Spleen (tissue), 11 donors: ENCODE measurements around the gene COL16A1. TPM values are rescaled to one million over a fixed set of nuclear protein-coding genes. Genes with fewer than 3 reads are reported as not detected.

Experiments
- DNase-seq: peaks from one replicate; pipeline ENCODE4 v3.0.0-alpha.2; 2020
- H3K27ac ChIP-seq, 8 donors: fragments of 200-600 bp; sonication (generic) in 7 of 8; 1 replicate in 4 of 8; 2 replicates in 4 of 8; pipeline versions ENCODE4 v1.5.0 to v1.8.0; 2016 to 2021; ENCODE audit warnings: inconsistent platforms in 4 of 8, mild to moderate bottlenecking in 4 of 8, moderate library complexity in 1 of 8
- H3K27me3 ChIP-seq, 7 donors: fragments of 200-600 bp; sonication (generic) in 6 of 7; replicated peaks in 1 of 7; 1 replicate in 4 of 7; 2 replicates in 3 of 7; pipeline versions ENCODE4 v1.5.0 to v1.8.0; 2016 to 2021; ENCODE audit warnings: inconsistent platforms in 3 of 7, mild to moderate bottlenecking in 1 of 7
- H3K36me3 ChIP-seq, 6 donors: fragments of 200-600 bp; sonication (generic) in 5 of 6; 1 replicate in 4 of 6; 2 replicates in 2 of 6; pipeline versions ENCODE4 v1.5.0 to v1.8.0; 2016 to 2021; ENCODE audit warnings: inconsistent platforms in 2 of 6
- H3K4me1 ChIP-seq, 6 donors: fragments of 200-600 bp; sonication (generic) in 5 of 6; 1 replicate in 3 of 6; 2 replicates in 3 of 6; pipeline versions ENCODE4 v1.5.0 to v1.8.0; 2016 to 2021; ENCODE audit warnings: inconsistent platforms in 3 of 6
- H3K4me3 ChIP-seq, 8 donors: fragments of 200-600 bp; sonication (generic) in 7 of 8; 1 replicate in 4 of 8; 2 replicates in 4 of 8; pipeline versions ENCODE4 v1.5.0 to v1.8.0; 2016 to 2021; ENCODE audit warnings: inconsistent platforms in 4 of 8, mild to moderate bottlenecking in 4 of 8, moderate library complexity in 2 of 8
- H3K9me3 ChIP-seq, 8 donors: fragments of 200-600 bp; sonication (generic) in 7 of 8; 1 replicate in 4 of 8; 2 replicates in 4 of 8; pipeline versions ENCODE4 v1.5.0 to v1.8.0; 2016 to 2021; ENCODE audit warnings: inconsistent platforms in 4 of 8
- POLR2A ChIP-seq, 3 donors: fragments of 450-650 bp; IDR thresholded peaks; one replicate each; pipeline ENCODE4 v1.5.1; 2017; ENCODE audit warnings: antibody characterized with exemption in 3 of 3, mild to moderate bottlenecking in 1 of 3
- POLR2AphosphoS5 ChIP-seq, 3 donors: sonication (generic); formaldehyde crosslinking; IDR thresholded peaks; one replicate each; pipeline ENCODE4 v1.5.1; 2017; ENCODE audit warnings: antibody characterized with exemption in 3 of 3
- WGBS, 5 donors: extraction: QIAGEN DNeasy Blood & Tissue Kit in 3 of 5; methylation state at CpG; one replicate each; pipeline versions ENCODE4 v1.1.5 to v1.1.7; 2013 to 2018; 5-methylcytosine and 5-hydroxymethylcytosine counted together
- intact Hi-C: fragments of 100-400 bp; cut with DNase I; formaldehyde crosslinking; loops from one replicate; pipeline ENCODE4 v1.15.0; 2023; ENCODE audit warnings: low total_unique reads
- polyA plus RNA-seq, 3 donors: library from polyadenylated mRNA; stranded (reverse); fragments of 200-250 nt; gene quantifications; one replicate each; pipeline ENCODE4 v1.2.1, GENCODE V29; 2013
- total RNA-seq, 7 donors: library from RNA; depleted of rRNA in 3 of 7; stranded (reverse); fragments of >200 nt in 3 of 7; fragmentation: NEBNext Ultra II Directional in 4 of 7; extraction: Animal tissue kit (Norgen Biotek cat#: 25700) in 4 of 7; gene quantifications; one replicate each; pipeline versions ENCODE4 v1.1.0 to v1.2.1, GENCODE V29; 2016 to 2021
- TF ChIP-seq, protein P1 (sequence below), 11 experiments: fragments of 200-600 bp in 7 of 11; fragments of 450-650 bp in 4 of 11; sonication (generic) in 4 of 11; IDR thresholded peaks in 8 of 11; conservative IDR thresholded peaks in 3 of 11; 1 replicate in 7 of 11; 2 replicates in 4 of 11; pipeline versions ENCODE4 v1.4.0 to v1.8.0; 2016 to 2021; ENCODE audit warnings: antibody characterized with exemption in 11 of 11, inconsistent platforms in 4 of 11, mild to moderate bottlenecking in 1 of 11
- donor health status: healthy with polysubstance abuse.
- donor health status: DM: no; HTN: no; CAD: no; lungs with moderate emphysema.
- donor health status: DM: no; HTN: no; CAD: no.
- donor health status: Bipolar disorder and iron deficiency.
- donor health status: healthy.
- donor health status: DM: no; HTN: no; CAD: no.
- donor health status: DM: yes; HTN: yes; CAD: no.

COL16A1 gene
- total and polyA plus RNA-seq, 10 donors: 4.7 to 25.6 (median 12.5) TPM

DNA sequence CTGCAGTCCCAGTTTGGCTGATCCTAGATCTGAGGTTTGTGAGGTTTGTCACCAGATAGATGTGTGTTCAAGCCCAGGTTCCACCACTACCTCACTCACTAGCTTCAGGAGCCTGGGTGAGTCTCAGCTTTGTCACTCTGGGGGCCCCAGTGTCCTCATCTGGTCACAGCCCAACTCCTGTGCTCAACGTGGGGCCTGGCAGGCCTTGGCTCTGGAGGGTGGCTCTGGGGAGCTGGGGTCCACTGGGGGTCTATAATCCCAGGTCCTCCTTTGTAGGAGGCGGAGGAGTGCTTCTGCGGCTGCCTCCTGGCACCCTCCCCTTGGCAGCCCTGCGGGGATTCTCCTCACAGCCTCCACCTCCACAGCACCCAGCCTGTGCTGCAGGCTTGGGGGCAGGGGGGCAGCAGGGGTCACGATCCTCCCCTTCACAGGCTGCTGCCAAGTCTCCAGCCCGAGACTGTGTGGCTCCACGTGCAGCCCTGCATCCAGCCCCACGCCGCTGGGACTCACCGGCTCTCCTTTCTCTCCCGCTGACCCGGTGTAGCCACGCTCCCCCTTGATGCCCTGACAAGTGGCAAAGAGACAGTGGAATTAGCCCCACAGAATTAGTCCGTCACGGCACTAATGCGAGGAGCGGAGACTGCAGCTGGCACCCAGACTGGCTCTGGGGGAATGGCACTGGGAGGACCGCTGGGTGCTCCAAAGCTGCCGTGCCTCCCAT is 36.6 kb downstream of the COL16A1 start:
- H3K4me3 ChIP-seq: no peak overlapping the region
- H3K36me3 ChIP-seq: no peaks in the 10 kb centered on the region
- no peak for DNase-seq
- no peak for TF ChIP-seq POLR2AphosphoS5 (IDR thresholded peaks at IDR 0.05)
- TF ChIP-seq POLR2A (IDR thresholded peaks at IDR 0.05): no peak
- TF ChIP-seq, protein P1, sequence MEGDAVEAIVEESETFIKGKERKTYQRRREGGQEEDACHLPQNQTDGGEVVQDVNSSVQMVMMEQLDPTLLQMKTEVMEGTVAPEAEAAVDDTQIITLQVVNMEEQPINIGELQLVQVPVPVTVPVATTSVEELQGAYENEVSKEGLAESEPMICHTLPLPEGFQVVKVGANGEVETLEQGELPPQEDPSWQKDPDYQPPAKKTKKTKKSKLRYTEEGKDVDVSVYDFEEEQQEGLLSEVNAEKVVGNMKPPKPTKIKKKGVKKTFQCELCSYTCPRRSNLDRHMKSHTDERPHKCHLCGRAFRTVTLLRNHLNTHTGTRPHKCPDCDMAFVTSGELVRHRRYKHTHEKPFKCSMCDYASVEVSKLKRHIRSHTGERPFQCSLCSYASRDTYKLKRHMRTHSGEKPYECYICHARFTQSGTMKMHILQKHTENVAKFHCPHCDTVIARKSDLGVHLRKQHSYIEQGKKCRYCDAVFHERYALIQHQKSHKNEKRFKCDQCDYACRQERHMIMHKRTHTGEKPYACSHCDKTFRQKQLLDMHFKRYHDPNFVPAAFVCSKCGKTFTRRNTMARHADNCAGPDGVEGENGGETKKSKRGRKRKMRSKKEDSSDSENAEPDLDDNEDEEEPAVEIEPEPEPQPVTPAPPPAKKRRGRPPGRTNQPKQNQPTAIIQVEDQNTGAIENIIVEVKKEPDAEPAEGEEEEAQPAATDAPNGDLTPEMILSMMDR (IDR thresholded peaks at IDR 0.05 in 8 of 11, conservative IDR thresholded peaks at IDR 0.05 in 3 of 11): no peak
- H3K27me3 ChIP-seq: peaks cover 0 to 42% (median 5%) of the 10 kb centered on the region in 7 donors
- H3K27ac ChIP-seq: no peak overlapping the region
- H3K9me3 ChIP-seq: no peaks in the 10 kb centered on the region
- H3K4me1 ChIP-seq: peaks cover 10 to 46% (median 24%) of the 10 kb centered on the region in 6 donors
- 76 to 93% (median 85%) methylated on average over 8 to 19 of the region's 19 CpGs for WGBS, 5 donors
- intact Hi-C loops: loop anchor here (10.0 kb wide), 1 partner anchor 48 kb away; no protein-coding TSS in a partner anchor

DNA sequence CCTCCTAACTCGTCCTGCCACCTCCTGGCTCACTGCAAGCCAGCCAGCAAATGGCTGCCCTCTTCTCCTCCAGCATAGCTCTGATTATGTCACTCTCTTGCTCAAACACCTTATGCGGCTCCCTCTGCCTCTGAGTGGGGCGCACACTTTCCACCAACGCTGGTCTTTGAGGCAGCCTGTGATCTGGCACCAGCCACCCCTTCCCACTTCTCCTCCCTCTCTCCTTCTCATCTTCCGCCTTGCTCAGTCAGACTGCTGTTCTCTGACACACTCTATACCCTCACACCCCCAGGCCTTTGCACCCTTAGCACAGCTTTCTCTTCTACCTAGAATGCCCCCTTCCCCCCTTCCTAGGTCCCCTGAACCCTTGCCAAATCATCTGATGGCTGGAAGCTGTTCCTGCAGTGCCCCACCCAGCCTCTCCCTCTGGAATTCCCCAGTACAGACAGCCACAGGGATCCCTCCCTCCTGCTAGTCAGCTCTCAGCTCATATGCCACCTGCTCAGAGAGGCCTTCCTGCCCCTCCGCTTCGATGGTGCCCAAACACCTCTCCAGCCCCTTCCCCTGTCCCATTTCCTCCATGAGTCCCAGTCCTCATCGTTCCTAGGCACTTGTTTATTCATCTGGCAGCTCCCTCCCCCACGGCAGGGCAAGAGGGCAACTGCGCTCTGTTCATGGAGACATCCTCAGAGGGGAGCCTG is 37.4 kb downstream of the COL16A1 start:
- Histone ChIP-seq H3K27me3 (peaks cover 0 to 41% (median 5%) of the 10 kb centered on the region in 7 donors), H3K4me1 (peaks cover 10 to 41% (median 21%) of the 10 kb centered on the region in 6 donors), H3K4me3 (no peak overlapping the region), H3K27ac (no peak overlapping the region), H3K36me3 (no peaks in the 10 kb centered on the region), H3K9me3 (no peaks in the 10 kb centered on the region)
- intact Hi-C loops: loop anchor here (10.0 kb wide), 1 partner anchor 48 kb away; no protein-coding TSS in a partner anchor
- TF ChIP-seq, protein P1 (IDR thresholded peaks at IDR 0.05 in 8 of 11, conservative IDR thresholded peaks at IDR 0.05 in 3 of 11): no peak
- no peak for TF ChIP-seq POLR2AphosphoS5 (IDR thresholded peaks at IDR 0.05)
- TF ChIP-seq POLR2A (IDR thresholded peaks at IDR 0.05): no peak
- 64 to 77% (median 69%) methylated on average over 10 of the region's 10 CpGs for WGBS, 5 donors
- DNase-seq: no peak

DNA sequence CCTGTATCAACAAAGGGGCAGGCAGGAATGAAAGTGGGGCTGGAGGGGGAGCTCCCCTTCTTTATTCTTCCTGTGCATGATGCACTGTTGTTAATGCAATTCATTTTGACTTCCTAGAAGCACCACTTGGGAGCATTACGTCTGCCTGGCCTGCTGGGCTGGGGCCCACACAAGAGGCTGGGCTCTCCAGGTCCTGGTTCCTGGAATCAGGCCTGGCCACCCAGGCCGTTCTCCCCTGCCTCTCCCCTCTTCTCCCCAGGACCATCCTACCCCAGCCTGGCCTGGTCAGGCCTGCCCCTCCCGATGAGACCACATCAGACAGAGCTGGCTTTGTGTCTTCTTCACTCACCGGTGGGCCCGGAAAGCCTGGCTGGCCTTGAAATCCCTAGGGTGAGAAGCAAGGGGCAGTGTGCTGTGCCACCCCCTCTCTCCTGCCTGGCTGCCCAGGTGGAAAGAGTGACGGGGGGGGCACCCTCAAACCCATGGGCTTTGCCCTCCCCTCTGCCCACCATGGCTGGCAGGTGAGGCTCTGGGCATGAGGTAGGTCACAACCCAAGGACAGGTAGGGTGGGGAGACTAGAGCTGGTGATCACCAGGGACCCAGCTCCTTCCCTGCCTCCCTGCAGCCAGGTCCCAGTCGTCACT is 38.5 kb downstream of the COL16A1 start:
- Histone ChIP-seq H3K27me3 (peaks cover 0 to 31% (median 5%) of the 10 kb centered on the region in 7 donors), H3K27ac (no peak overlapping the region), H3K9me3 (no peaks in the 10 kb centered on the region), H3K36me3 (no peaks in the 10 kb centered on the region), H3K4me3 (no peak overlapping the region), H3K4me1 (peaks cover 8 to 30% (median 12%) of the 10 kb centered on the region in 6 donors)
- DNase-seq: no peak
- WGBS, 5 donors: 70 to 87% (median 71%) methylated on average over 3 to 7 of the region's 7 CpGs
- TF ChIP-seq POLR2A (IDR thresholded peaks at IDR 0.05) (no peak), POLR2AphosphoS5 (IDR thresholded peaks at IDR 0.05) (no peak)
- TF ChIP-seq, protein P1 (IDR thresholded peaks at IDR 0.05 in 8 of 11, conservative IDR thresholded peaks at IDR 0.05 in 3 of 11): no peak
- intact Hi-C loops: loop anchor here (2.0 to 10.0 kb wide), 2 partner anchors 49 to 123 kb away; no protein-coding TSS in a partner anchor
